GM18511 (cell line): ENCODE data around the gene C1QTNF2.

ENCODE experiments used
- ATAC-seq: cut with Tn5 transposase; IDR thresholded peaks from one replicate; pipeline ENCODE4 v1.9.1; 2021; ENCODE audit warnings: mild to moderate bottlenecking, moderate library complexity; ENCODE audit not compliant: unreplicated experiment

Gene C1QTNF2

DNA sequence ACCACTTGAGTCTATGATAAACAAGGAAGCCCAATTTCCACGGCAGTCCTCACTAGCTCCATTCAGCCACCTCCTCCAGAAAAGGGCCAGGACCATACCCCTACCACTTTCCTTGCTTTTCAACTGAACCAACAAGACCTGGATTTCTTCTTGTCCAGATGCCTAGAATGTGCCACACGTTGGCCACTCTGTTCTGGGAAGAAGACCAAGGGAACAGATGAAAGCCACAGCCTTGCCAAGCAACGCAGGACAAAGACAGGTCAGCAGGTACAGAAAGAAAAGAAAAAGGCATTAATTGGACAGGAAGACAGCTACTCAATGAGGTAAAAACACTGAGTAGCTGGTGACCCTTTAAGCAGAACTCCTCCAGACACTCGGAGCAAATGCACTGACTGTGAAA, 60.3 kb downstream of the C1QTNF2 start:
- ATAC-seq = no peak

GRCh38 chr5:160306696-160307095, 63.7 kb downstream of the C1QTNF2 start:
- ATAC-seq = no peak

- ATAC-seq = no peak
Measured at GRCh38 chr5:160305319-160305718, 65.1 kb downstream of the C1QTNF2 start.

DNA sequence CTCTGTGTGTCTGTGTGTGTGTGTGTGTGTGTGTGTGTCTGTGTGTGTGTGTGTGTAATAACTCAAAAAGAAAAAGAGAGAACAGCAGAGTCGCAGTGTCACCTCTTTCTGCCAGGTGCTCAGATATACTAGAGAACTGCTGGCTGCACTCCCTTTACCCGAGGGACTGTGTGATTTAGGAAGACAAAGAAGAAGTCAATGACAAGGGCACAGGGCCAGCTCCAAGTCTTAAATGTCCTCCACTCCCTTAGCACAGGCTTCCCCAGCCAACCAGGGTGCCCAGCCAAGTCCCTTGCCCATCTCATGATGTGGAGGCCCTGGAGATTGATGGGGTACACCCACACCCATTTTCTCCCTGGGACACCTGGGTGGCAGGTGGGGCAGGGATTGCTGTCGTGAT, 66.7 kb downstream of the C1QTNF2 start:
- ATAC-seq = no peak

GRCh38 chr5:160298189-160298588, 72.2 kb downstream of the C1QTNF2 start:
- ATAC-seq = no peak

- ATAC-seq = no peak
Measured at GRCh38 chr5:160297776-160298175, 72.7 kb downstream of the C1QTNF2 start.
